Natural killer cell (primary cell): ENCODE results near the gene SLC4A9. TPM values are rescaled to one million over a fixed set of nuclear protein-coding genes. Genes with fewer than 3 reads are reported as not detected.

Experiments
- ATAC-seq, 3 donors: fragments of 150-1000 bp in 2 of 3; fragments of 200-7000 bp in 1 of 3; cut with Tn5 transposase; 1 replicate in 1 of 3; 2 replicates in 2 of 3; pipeline ENCODE4 v1.10.0; 2021; ENCODE audit warnings: mild to moderate bottlenecking in 2 of 3, moderate library complexity in 2 of 3
- DNase-seq, 2 donors: peaks; one replicate each; pipeline versions ENCODE4 v3.0.0 to v3.0.0-alpha.2; 2013 to 2021; ENCODE audit warnings: mixed read lengths in 1 of 2
- H3K27ac ChIP-seq: one replicate; pipeline ENCODE4 v1.5.1; 2013; ENCODE audit warnings: mild to moderate bottlenecking, low read length
- H3K27me3 ChIP-seq: one replicate; pipeline ENCODE4 v1.6.1; 2013; ENCODE audit warnings: low read length; ENCODE audit not compliant: control insufficient read depth, insufficient read depth
- H3K36me3 ChIP-seq: one replicate; pipeline ENCODE4 v1.6.1; 2013; ENCODE audit warnings: low read length; ENCODE audit not compliant: control insufficient read depth, insufficient read depth
- H3K4me1 ChIP-seq: one replicate; pipeline ENCODE4 v1.6.1; 2013; ENCODE audit warnings: low read length; ENCODE audit not compliant: control insufficient read depth, insufficient read depth
- H3K4me3 ChIP-seq: one replicate; pipeline ENCODE4 v1.5.1; 2013; ENCODE audit warnings: low read length
- H3K9me3 ChIP-seq: one replicate; pipeline ENCODE4 v1.6.1; 2013; ENCODE audit warnings: low read length; ENCODE audit not compliant: control insufficient read depth, insufficient read depth
- H3K27ac Mint-ChIP-seq, 2 donors: one replicate each; pipeline ENCODE4 v1.8.0; 2022; ENCODE audit warnings: mild to moderate bottlenecking in 2 of 2, mixed read lengths in 2 of 2, moderate library complexity in 1 of 2
- H3K27me3 Mint-ChIP-seq, 2 donors: one replicate each; pipeline ENCODE4 v1.8.0; 2022; ENCODE audit warnings: low read depth in 2 of 2, mixed read lengths in 2 of 2
- H3K36me3 Mint-ChIP-seq: one replicate; pipeline ENCODE4 v1.8.0; 2022; ENCODE audit warnings: mixed read lengths
- H3K4me1 Mint-ChIP-seq, 2 donors: one replicate each; pipeline ENCODE4 v1.8.0; 2022; ENCODE audit warnings: mixed read lengths in 2 of 2
- H3K4me3 Mint-ChIP-seq: one replicate; pipeline ENCODE4 v1.8.0; 2022; ENCODE audit warnings: mild to moderate bottlenecking, moderate library complexity, mixed read lengths
- H3K9me3 Mint-ChIP-seq, 2 donors: one replicate each; pipeline ENCODE4 v1.8.0; 2022; ENCODE audit warnings: mixed read lengths in 2 of 2
- WGBS: methylation state at CpG from one replicate; pipeline ENCODE4 v1.1.7; 2013; ENCODE audit warnings: missing lambda C conversion rate; ENCODE audit not compliant: insufficient coverage; 5-methylcytosine and 5-hydroxymethylcytosine counted together
- intact Hi-C: fragments of 100-400 bp; cut with micrococcal nuclease; formaldehyde crosslinking; loops from one replicate; pipeline ENCODE4 v1.14.2; 2022
- total RNA-seq, 4 donors: library from RNA; stranded (reverse); fragments of 120-200 nt in 1 of 4; gene quantifications; one replicate each; pipeline versions ENCODE4 v1.2.3 to v1.2.4, GENCODE V29; 2013 to 2022
- TF ChIP-seq, protein P1 (sequence below): fragments of 200-600 bp; IDR thresholded peaks from one replicate; pipeline ENCODE4 v1.8.0; 2022; ENCODE audit warnings: antibody characterized with exemption

Gene SLC4A9, protein sequence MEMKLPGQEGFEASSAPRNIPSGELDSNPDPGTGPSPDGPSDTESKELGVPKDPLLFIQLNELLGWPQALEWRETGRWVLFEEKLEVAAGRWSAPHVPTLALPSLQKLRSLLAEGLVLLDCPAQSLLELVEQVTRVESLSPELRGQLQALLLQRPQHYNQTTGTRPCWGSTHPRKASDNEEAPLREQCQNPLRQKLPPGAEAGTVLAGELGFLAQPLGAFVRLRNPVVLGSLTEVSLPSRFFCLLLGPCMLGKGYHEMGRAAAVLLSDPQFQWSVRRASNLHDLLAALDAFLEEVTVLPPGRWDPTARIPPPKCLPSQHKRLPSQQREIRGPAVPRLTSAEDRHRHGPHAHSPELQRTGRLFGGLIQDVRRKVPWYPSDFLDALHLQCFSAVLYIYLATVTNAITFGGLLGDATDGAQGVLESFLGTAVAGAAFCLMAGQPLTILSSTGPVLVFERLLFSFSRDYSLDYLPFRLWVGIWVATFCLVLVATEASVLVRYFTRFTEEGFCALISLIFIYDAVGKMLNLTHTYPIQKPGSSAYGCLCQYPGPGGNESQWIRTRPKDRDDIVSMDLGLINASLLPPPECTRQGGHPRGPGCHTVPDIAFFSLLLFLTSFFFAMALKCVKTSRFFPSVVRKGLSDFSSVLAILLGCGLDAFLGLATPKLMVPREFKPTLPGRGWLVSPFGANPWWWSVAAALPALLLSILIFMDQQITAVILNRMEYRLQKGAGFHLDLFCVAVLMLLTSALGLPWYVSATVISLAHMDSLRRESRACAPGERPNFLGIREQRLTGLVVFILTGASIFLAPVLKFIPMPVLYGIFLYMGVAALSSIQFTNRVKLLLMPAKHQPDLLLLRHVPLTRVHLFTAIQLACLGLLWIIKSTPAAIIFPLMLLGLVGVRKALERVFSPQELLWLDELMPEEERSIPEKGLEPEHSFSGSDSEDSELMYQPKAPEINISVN
- not detected for total RNA-seq
- not detected for total RNA-seq (2013)

DNA sequence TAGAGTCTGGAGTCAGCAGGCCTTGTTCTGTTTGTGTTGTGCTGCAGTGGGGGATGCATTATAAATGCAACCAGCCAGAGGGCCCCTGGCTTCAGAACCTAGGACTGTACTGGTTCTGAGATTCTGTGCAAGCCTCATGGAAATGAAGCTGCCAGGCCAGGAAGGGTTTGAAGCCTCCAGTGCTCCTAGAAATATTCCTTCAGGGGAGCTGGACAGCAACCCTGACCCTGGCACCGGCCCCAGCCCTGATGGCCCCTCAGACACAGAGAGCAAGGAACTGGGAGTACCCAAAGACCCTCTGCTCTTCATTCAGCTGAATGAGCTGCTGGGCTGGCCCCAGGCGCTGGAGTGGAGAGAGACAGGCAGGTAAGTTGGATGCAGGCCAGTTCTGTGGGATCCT, at the start of gene SLC4A9:
Gene SLC4A9, plus strand, starts transcription at position 94 of the 400 bp plus-strand sequence. Its CDS starts 43 bp downstream, at position 137.
- H3K4me1 Mint-ChIP-seq = peaks cover 13 to 14% of the 10 kb centered on the region in 2 donors
- no peaks in the 10 kb centered on the region for H3K27me3 ChIP-seq
- H3K9me3 ChIP-seq = no peaks in the 10 kb centered on the region
- no peaks in the 10 kb centered on the region for H3K9me3 Mint-ChIP-seq
- H3K27ac Mint-ChIP-seq = no peak within 1 kb of the TSS
- no peak within 1 kb of the TSS for H3K4me3 Mint-ChIP-seq
- H3K27me3 Mint-ChIP-seq = peaks cover 6% of the 10 kb centered on the region in 2 donors
- 80% methylated on average over 2 of the region's 2 CpGs for WGBS
- H3K4me3 ChIP-seq = no peak within 1 kb of the TSS
- ATAC-seq (no peak), DNase-seq (no peak)
- no peaks in the 10 kb centered on the region for H3K36me3 Mint-ChIP-seq
- TF ChIP-seq, protein P1, sequence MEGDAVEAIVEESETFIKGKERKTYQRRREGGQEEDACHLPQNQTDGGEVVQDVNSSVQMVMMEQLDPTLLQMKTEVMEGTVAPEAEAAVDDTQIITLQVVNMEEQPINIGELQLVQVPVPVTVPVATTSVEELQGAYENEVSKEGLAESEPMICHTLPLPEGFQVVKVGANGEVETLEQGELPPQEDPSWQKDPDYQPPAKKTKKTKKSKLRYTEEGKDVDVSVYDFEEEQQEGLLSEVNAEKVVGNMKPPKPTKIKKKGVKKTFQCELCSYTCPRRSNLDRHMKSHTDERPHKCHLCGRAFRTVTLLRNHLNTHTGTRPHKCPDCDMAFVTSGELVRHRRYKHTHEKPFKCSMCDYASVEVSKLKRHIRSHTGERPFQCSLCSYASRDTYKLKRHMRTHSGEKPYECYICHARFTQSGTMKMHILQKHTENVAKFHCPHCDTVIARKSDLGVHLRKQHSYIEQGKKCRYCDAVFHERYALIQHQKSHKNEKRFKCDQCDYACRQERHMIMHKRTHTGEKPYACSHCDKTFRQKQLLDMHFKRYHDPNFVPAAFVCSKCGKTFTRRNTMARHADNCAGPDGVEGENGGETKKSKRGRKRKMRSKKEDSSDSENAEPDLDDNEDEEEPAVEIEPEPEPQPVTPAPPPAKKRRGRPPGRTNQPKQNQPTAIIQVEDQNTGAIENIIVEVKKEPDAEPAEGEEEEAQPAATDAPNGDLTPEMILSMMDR = no peak
- peaks cover 27% of the 10 kb centered on the region for H3K4me1 ChIP-seq
- no peaks in the 10 kb centered on the region for H3K36me3 ChIP-seq
- intact Hi-C loops = no loop called here
- H3K27ac ChIP-seq = no peak within 1 kb of the TSS

DNA sequence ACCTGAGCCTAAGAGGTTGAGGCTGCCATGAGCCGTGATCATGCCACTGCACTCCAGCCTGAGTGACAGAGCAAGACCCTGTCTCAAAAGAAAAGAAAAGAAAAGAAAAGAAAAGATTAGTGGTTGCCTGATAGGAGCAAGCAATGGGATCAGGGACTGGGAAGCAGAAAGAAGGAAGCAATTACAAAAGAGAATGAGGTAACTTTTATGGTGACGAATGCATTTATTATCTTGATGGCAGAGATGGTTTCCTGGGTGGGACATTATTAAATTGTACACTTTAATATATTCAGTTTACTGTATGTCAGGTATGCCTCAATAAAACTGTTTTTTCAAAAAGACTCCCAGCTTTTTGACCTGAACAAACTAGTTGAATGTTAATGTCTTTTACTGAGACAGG, 49.6 kb upstream of the SLC4A9 start:
- TF ChIP-seq, protein P1 = no peak
- no peak overlapping the region for H3K4me3 Mint-ChIP-seq
- Histone ChIP-seq H3K27me3 (no peaks in the 10 kb centered on the region), H3K9me3 (no peaks in the 10 kb centered on the region), H3K36me3 (no peaks in the 10 kb centered on the region), H3K4me1 (no peaks in the 10 kb centered on the region), H3K4me3 (no peak overlapping the region), H3K27ac (no peak overlapping the region)
- peaks cover 26 to 33% of the 10 kb centered on the region in 2 donors for H3K27me3 Mint-ChIP-seq
- H3K36me3 Mint-ChIP-seq = no peaks in the 10 kb centered on the region
- intact Hi-C loops = no loop called here
- no peaks in the 10 kb centered on the region for H3K4me1 Mint-ChIP-seq
- WGBS = 93% methylated on average over 2 of the region's 2 CpGs
- no peaks in the 10 kb centered on the region for H3K9me3 Mint-ChIP-seq
- H3K27ac Mint-ChIP-seq = no peak overlapping the region
- no peak for DNase-seq
- no peak for ATAC-seq

DNA sequence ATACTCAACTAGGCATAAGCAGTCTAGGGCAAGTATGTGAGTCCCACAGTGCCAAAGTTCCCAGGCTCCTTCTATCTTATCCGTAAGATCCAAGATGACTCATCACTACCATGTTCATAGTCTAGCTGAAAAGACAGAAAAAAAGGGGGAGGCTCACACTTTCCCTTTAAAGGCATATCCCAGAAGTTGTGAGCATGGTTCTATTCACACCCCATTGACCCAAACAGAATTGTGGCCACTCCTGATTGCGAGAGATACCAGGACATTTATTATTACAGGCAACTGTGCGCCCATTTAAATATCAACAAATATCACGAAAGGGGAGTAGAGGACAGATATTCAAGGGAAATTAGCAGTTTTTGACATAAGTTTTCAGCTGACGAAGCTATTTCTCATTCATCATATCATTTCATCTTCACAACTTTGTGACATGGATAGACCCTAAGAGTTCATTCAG, 49.0 kb upstream of the SLC4A9 start:
- Mint-ChIP-seq H3K27me3 (peaks cover 25 to 29% of the 10 kb centered on the region in 2 donors), H3K4me3 (no peak overlapping the region), H3K4me1 (no peaks in the 10 kb centered on the region), H3K9me3 (no peaks in the 10 kb centered on the region), H3K36me3 (no peaks in the 10 kb centered on the region), H3K27ac (no peak overlapping the region)
- Histone ChIP-seq H3K27ac (no peak overlapping the region), H3K9me3 (no peaks in the 10 kb centered on the region), H3K4me1 (no peaks in the 10 kb centered on the region), H3K27me3 (no peaks in the 10 kb centered on the region), H3K36me3 (no peaks in the 10 kb centered on the region), H3K4me3 (no peak overlapping the region)
- WGBS = 90% methylated on average over 3 of the region's 5 CpGs
- ATAC-seq = no peak
- DNase-seq = no peak
- TF ChIP-seq, protein P1 = no peak
- intact Hi-C loops = no loop called here
